GM12864 (cell line): ENCODE results near the gene GIMD1.

Source experiments
- DNase-seq: peaks from one replicate; pipeline ENCODE4 v3.0.0-alpha.2; 2011; ENCODE audit warnings: low read depth
- H3K4me3 ChIP-seq: 2 replicates; pipeline ENCODE4 v1.5.1; 2011; ENCODE audit warnings: mild to moderate bottlenecking, low read depth, low read length, control low read depth
- TF ChIP-seq, protein P1 (sequence below): IDR thresholded peaks from 2 replicates; pipeline ENCODE4 v1.5.1; 2011; ENCODE audit warnings: low read depth, mild to moderate bottlenecking, moderate library complexity, low read length, control low read depth, inconsistent platforms; ENCODE audit errors: missing control alignments

Gene GIMD1

DNA sequence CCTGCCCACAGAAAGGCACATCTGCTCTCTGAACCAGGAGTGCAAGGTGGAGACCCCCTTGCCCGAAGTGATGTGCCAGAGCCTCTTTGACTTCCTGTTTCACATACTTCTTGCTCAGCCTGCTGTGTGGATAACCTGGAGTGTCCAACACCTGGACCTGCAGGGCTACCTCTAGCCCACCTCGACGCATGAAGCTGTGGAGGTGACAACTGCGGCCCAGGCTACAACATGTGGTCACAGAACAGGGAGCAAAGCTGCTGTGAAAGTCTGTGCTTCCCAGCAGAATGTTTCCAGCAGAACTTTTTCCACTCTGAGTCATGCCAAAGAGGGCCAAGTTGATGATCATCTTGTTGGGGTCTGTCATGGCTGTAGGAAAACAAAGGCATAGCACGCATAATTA lies 1.5 kb downstream of the GIMD1 start:
- no peak overlapping the region for H3K4me3 ChIP-seq
- TF ChIP-seq, protein P1, sequence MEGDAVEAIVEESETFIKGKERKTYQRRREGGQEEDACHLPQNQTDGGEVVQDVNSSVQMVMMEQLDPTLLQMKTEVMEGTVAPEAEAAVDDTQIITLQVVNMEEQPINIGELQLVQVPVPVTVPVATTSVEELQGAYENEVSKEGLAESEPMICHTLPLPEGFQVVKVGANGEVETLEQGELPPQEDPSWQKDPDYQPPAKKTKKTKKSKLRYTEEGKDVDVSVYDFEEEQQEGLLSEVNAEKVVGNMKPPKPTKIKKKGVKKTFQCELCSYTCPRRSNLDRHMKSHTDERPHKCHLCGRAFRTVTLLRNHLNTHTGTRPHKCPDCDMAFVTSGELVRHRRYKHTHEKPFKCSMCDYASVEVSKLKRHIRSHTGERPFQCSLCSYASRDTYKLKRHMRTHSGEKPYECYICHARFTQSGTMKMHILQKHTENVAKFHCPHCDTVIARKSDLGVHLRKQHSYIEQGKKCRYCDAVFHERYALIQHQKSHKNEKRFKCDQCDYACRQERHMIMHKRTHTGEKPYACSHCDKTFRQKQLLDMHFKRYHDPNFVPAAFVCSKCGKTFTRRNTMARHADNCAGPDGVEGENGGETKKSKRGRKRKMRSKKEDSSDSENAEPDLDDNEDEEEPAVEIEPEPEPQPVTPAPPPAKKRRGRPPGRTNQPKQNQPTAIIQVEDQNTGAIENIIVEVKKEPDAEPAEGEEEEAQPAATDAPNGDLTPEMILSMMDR = no peak
- no peak for DNase-seq

DNA sequence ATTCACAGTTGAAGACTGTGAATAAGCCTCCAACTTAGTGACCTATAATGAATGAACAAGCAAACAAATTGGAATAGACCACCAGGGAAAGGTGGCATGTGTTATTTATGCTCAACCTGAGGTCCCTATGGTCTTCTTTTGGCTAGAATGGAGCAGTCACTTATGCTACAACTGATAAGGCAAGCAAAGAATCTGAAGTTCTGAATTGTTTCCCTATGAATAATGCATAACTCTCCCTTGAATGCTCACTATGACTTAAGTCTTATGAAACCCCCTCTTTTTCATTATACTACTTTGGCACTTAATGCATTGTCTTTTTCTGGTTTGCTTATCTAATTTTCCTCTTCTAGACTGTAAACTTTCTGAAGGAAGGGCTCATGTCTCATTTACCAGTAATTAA lies 2.6 kb downstream of the GIMD1 start:
- no peak overlapping the region for H3K4me3 ChIP-seq
- no peak for DNase-seq
- TF ChIP-seq, protein P1 = no peak

DNA sequence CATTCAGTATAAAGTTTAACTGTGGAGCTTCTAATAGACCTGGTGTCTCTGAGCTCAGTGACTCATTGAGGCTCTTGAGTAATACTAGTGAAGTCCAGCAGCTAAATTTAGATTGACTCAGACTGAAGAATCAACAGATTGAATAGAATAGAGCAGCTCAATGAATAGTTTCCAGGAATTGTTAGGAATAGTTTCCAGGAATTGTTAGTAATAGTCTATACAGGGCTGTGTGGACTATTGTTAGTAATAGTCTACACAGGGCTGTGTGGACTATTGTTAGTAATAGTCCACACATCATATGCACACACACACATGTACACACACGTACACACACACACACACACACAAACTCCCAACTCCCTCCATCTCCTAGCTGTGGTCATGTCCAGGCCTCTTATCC lies 3.0 kb downstream of the GIMD1 start:
- no peak for DNase-seq
- H3K4me3 ChIP-seq = no peak overlapping the region
- TF ChIP-seq, protein P1 = no peak

DNA sequence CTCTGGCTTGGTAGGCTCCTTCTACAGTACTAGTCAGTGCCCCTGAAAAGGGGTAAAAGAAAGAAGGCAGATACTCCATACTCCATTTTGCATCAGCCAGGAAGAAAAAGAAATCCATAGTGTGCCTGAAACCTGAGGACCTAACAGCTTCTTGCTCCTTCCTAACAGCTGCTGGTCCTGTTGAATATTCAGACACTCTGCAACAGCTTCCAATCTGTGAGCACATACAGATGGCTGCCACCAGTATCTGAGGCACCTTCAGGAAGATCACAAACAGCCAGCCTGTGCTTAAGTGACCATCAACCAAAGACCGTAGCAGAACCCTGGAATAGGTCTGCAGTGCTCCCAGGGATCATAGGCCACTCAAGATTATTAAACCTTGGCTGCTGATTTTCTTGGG lies 4.3 kb downstream of the GIMD1 start:
- H3K4me3 ChIP-seq = no peak overlapping the region
- no peak for DNase-seq
- TF ChIP-seq, protein P1 = no peak

DNA sequence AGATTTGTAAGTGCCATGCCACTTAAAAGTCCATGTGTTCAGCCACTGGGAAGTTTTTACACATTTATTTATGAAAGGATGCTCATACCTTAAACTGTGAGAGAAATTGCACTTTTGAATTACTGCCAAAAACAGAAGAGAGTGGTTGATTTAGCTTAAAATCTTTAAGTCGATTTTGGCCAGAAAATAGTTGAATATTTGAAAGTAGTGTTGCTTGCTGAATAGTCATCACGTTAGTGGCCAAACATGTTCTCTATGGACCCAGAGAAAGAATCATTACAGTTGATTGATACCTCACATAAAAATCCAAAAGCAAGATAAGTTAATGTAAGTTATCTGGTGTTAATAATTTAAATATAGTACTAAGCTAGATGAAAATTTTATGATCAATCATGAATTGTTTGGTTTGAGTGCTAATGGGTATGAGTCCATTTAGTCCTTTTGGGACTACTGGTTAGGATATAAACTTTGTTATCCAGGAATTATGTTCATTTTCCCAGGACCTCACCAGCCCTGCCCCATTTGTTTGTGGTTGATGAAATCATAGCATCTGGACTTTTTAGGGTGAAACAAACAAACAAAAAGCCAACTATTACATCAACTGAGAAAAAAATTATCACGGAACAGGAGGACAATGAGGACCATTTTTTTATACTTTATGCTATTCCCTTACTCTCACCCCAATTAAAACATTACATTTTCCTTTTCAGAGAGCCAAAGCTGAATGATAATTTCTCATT lies 6.3 kb downstream of the GIMD1 start:
- TF ChIP-seq, protein P1 = no peak
- no peak overlapping the region for H3K4me3 ChIP-seq
- DNase-seq = no peak

DNA sequence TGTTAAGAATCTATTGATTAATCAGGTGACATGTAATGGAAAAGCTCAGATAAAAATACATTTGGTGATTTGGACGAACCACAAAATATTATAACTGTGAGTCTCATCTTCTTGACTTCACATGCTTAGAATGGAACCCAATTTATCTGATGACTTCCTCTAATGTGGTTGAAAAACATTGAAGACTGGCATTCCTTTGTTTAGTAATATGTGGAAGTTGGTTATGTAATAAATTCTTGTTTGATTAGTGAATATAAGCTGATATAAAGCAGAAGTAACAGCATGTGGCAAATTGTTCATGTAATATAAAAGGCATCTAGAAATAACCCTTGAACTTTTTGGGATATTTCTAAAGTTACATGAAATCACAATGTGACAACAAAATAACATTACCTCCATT lies 9.7 kb downstream of the GIMD1 start:
- DNase-seq = no peak
- no peak overlapping the region for H3K4me3 ChIP-seq
- TF ChIP-seq, protein P1 = no peak

DNA sequence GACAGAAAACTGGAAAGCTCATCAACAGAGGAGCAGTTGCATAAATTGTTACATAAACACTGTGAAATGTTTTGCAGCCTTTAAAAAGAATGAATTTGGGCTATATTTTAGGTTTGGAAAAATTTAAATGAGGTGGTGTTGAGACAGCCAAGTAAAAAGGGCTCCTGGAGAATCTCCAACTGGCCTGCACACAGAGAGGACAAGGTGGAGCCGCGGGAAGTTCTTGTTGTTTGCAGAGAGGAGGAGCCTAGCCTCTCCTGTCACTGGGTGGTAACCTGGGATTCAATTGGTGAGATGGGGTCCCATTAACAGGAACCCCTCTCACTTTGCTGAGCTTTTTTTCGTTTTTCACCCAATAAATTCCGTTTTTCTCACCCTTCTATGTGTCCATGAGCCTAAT lies 13.4 kb downstream of the GIMD1 start:
- no peak for DNase-seq
- no peak overlapping the region for H3K4me3 ChIP-seq
- TF ChIP-seq, protein P1 = no peak
